Measurements from ENCODE around the gene CD300LF.

CD300LF gene

DNA sequence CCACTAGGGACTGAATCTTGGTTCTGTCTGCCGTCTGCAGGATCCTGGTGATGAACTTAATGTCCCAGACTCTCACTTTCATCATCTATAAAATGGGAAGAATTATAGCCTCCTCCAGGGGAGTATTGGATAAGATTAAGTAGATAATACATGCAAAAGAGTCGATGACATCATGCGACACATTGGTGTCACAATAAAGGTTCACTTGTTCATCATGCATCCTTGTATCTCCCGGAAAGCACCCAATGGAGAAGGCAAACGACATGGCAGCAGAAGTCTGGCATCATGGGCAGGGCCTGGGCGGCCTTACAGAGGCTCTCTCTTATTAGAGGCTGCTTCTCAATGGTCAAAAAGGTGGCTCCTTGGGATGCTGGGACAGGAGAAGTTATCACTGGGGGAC lies 54.1 kb downstream of the CD300LF start:
- no peak for TF ChIP-seq EZH2phosphoT487 (conservative IDR thresholded peaks at IDR 0.05; ENCODE audit: low read length)
- TF ChIP-seq, protein P1, sequence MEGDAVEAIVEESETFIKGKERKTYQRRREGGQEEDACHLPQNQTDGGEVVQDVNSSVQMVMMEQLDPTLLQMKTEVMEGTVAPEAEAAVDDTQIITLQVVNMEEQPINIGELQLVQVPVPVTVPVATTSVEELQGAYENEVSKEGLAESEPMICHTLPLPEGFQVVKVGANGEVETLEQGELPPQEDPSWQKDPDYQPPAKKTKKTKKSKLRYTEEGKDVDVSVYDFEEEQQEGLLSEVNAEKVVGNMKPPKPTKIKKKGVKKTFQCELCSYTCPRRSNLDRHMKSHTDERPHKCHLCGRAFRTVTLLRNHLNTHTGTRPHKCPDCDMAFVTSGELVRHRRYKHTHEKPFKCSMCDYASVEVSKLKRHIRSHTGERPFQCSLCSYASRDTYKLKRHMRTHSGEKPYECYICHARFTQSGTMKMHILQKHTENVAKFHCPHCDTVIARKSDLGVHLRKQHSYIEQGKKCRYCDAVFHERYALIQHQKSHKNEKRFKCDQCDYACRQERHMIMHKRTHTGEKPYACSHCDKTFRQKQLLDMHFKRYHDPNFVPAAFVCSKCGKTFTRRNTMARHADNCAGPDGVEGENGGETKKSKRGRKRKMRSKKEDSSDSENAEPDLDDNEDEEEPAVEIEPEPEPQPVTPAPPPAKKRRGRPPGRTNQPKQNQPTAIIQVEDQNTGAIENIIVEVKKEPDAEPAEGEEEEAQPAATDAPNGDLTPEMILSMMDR (IDR thresholded peaks at IDR 0.05; ENCODE audit: insufficient read depth, low read length, poor library complexity, severe bottlenecking) = no peak
- H3K9me3 ChIP-seq (ENCODE audit: insufficient read depth, low read length) = no peaks in the 10 kb centered on the region
- H3K9me2 ChIP-seq (replicated peaks; ENCODE audit: insufficient read depth, low read length) = no peaks in the 10 kb centered on the region
- H4K20me1 ChIP-seq (ENCODE audit: low read depth, low read length) = no peaks in the 10 kb centered on the region
- H3K79me2 ChIP-seq (ENCODE audit: insufficient read depth, low read length) = no peaks in the 10 kb centered on the region
- no peak overlapping the region for H2AFZ ChIP-seq (ENCODE audit: low read depth, low read length, severe bottlenecking)
- H3K27me3 ChIP-seq (ENCODE audit: low read length) = no peaks in the 10 kb centered on the region
- no peak overlapping the region for H3K27ac ChIP-seq (ENCODE audit: low read depth, low read length)
- no peak overlapping the region for H3K9ac ChIP-seq (ENCODE audit: low read length)
- no peak overlapping the region for H3K4me3 ChIP-seq (ENCODE audit: insufficient read depth, low read length, poor library complexity, severe bottlenecking)
- no peaks in the 10 kb centered on the region for H3K36me3 ChIP-seq (ENCODE audit: low read length)
- H3F3A ChIP-seq (ENCODE audit: insufficient read depth) = no peaks in the 10 kb centered on the region
- H3K4me2 ChIP-seq (ENCODE audit: low read depth, low read length, poor library complexity, severe bottlenecking) = no peak overlapping the region

DNA sequence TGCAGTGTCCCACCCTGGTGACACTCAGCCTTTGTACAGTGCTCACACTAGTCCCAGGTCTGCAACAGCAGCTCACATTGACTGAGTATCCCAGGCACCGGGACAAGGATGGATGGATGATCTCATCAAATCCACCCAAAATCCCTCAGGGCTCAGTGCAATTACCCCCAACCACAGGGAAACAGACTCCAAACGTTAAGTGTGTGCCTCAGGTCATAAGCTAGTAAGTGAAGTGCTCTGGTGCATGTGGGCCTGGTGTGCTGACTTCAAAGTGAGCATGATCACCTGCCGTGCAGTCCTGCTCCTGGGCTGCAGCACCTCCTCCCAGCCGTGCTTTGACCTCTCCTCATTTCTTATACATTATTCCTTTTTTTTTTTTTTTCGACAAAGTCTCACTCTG lies 58.0 kb downstream of the CD300LF start:
- H3K4me3 ChIP-seq (ENCODE audit: insufficient read depth, low read length, poor library complexity, severe bottlenecking) = no peak overlapping the region
- no peak overlapping the region for H3K4me2 ChIP-seq (ENCODE audit: low read depth, low read length, poor library complexity, severe bottlenecking)
- H3K9me2 ChIP-seq (replicated peaks; ENCODE audit: insufficient read depth, low read length) = no peaks in the 10 kb centered on the region
- H3K9me3 ChIP-seq (ENCODE audit: insufficient read depth, low read length) = no peaks in the 10 kb centered on the region
- H3K27ac ChIP-seq (ENCODE audit: low read depth, low read length) = no peak overlapping the region
- H3K79me2 ChIP-seq (ENCODE audit: insufficient read depth, low read length) = no peaks in the 10 kb centered on the region
- H3K27me3 ChIP-seq (ENCODE audit: low read length) = no peaks in the 10 kb centered on the region; the same call in 1 of the 2 replicates
- H3F3A ChIP-seq (ENCODE audit: insufficient read depth) = no peaks in the 10 kb centered on the region
- no peaks in the 10 kb centered on the region for H4K20me1 ChIP-seq (ENCODE audit: low read depth, low read length)
- H3K9ac ChIP-seq (ENCODE audit: low read length) = no peak overlapping the region
- no peak overlapping the region for H2AFZ ChIP-seq (ENCODE audit: low read depth, low read length, severe bottlenecking)
- TF ChIP-seq, protein P1 (IDR thresholded peaks at IDR 0.05; ENCODE audit: insufficient read depth, low read length, poor library complexity, severe bottlenecking) = no peak
- TF ChIP-seq EZH2phosphoT487 (conservative IDR thresholded peaks at IDR 0.05; ENCODE audit: low read length) = no peak
- no peaks in the 10 kb centered on the region for H3K36me3 ChIP-seq (ENCODE audit: low read length)

DNA sequence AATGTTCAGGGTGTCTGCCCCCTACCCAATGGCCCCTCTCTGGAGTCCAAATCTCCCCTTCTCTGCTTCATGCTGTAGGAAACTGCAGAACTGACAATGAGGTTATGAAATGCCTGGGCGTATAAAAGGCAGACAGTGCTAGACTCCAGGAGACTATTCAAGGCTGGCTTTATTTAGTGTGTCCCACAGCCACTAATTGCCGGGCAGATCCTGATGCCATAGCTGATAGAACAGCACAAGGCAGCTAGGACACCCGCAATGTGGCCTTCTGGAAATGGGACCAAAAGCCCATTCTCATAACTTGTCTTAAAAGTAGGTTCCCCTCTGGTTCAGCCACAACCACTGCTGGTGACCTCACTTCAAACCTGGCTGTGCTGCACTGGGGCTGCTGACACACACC lies 60.7 kb downstream of the CD300LF start:
- no peak overlapping the region for H3K4me3 ChIP-seq (ENCODE audit: insufficient read depth, low read length, poor library complexity, severe bottlenecking)
- TF ChIP-seq, protein P1 (IDR thresholded peaks at IDR 0.05; ENCODE audit: insufficient read depth, low read length, poor library complexity, severe bottlenecking) = no peak
- TF ChIP-seq EZH2phosphoT487 (conservative IDR thresholded peaks at IDR 0.05; ENCODE audit: low read length) = no peak
- no peaks in the 10 kb centered on the region for H3K9me2 ChIP-seq (replicated peaks; ENCODE audit: insufficient read depth, low read length)
- H3K9ac ChIP-seq (ENCODE audit: low read length) = no peak overlapping the region
- no peak overlapping the region for H3K27ac ChIP-seq (ENCODE audit: low read depth, low read length)
- no peaks in the 10 kb centered on the region; the same call in 1 of the 2 replicates for H3K27me3 ChIP-seq (ENCODE audit: low read length)
- no peak overlapping the region for H3K4me2 ChIP-seq (ENCODE audit: low read depth, low read length, poor library complexity, severe bottlenecking)
- H3K36me3 ChIP-seq (ENCODE audit: low read length) = no peaks in the 10 kb centered on the region
- H2AFZ ChIP-seq (ENCODE audit: low read depth, low read length, severe bottlenecking) = no peak overlapping the region
- H4K20me1 ChIP-seq (ENCODE audit: low read depth, low read length) = no peaks in the 10 kb centered on the region
- H3K79me2 ChIP-seq (ENCODE audit: insufficient read depth, low read length) = no peaks in the 10 kb centered on the region
- H3F3A ChIP-seq (ENCODE audit: insufficient read depth) = no peaks in the 10 kb centered on the region
- H3K9me3 ChIP-seq (ENCODE audit: insufficient read depth, low read length) = no peaks in the 10 kb centered on the region

Data from SU-DHL-6 (cell line).